Stimulated activated CD4-positive, alpha-beta T cell treated with anti-CD3 and anti-CD28 coated beads, TNF-alpha, amount 100 ng/mL, for 24 hours (primary cell): Measurements from ENCODE around the gene COG1.
A peak's percentile ranks its signal among the peaks of the same experiment; 100 is the strongest.
"Not testable (repeated sequence)": the region's sequence is repeated elsewhere in the genome, so short reads cannot be mapped to it uniquely, and the experiment has no call there.

ENCODE experiments used
- DNase-seq, 3 experiments: peaks; one replicate each; pipeline ENCODE4 v3.0.0-alpha.2; 2020; ENCODE audit warnings: low read depth in 3 of 3

COG1 gene, protein sequence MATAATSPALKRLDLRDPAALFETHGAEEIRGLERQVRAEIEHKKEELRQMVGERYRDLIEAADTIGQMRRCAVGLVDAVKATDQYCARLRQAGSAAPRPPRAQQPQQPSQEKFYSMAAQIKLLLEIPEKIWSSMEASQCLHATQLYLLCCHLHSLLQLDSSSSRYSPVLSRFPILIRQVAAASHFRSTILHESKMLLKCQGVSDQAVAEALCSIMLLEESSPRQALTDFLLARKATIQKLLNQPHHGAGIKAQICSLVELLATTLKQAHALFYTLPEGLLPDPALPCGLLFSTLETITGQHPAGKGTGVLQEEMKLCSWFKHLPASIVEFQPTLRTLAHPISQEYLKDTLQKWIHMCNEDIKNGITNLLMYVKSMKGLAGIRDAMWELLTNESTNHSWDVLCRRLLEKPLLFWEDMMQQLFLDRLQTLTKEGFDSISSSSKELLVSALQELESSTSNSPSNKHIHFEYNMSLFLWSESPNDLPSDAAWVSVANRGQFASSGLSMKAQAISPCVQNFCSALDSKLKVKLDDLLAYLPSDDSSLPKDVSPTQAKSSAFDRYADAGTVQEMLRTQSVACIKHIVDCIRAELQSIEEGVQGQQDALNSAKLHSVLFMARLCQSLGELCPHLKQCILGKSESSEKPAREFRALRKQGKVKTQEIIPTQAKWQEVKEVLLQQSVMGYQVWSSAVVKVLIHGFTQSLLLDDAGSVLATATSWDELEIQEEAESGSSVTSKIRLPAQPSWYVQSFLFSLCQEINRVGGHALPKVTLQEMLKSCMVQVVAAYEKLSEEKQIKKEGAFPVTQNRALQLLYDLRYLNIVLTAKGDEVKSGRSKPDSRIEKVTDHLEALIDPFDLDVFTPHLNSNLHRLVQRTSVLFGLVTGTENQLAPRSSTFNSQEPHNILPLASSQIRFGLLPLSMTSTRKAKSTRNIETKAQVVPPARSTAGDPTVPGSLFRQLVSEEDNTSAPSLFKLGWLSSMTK

DNA sequence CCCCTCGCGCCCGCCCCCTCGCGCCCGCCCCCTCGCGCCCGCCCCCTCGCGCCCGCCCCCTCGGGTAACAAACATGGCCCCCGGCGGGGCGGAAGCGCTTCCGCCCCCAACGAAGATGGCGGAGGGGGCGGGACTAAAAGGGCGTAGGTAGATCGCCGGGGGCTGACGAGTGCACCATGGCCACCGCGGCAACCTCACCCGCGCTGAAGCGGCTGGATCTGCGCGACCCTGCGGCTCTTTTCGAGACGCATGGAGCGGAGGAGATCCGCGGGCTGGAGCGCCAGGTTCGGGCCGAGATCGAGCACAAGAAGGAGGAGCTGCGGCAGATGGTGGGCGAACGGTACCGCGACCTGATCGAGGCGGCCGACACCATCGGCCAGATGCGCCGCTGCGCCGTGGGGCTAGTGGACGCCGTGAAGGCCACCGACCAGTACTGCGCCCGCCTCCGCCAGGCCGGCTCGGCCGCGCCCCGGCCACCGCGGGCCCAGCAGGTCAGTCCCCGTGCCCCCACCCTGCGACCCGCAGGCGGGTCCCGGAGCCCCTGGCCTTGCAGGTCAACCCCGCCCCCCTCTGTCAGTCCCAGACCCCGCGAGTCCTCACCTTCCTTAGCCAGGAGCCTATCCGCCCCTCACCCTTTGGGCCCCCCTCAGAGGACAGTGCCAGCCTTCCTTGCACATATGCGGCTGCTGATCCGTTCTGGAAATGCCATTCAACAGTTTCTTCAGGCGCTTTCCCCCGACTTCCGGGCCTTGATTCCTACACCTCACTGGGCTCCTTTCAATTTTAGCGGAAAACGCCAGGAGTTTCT lies at the start of gene COG1:
Gene COG1, plus strand, starts transcription at position 162 of the 808 bp plus-strand sequence. Its CDS starts 15 bp downstream, at position 177.
- peak; percentile 68 to 88 (median 82) for DNase-seq

DNA sequence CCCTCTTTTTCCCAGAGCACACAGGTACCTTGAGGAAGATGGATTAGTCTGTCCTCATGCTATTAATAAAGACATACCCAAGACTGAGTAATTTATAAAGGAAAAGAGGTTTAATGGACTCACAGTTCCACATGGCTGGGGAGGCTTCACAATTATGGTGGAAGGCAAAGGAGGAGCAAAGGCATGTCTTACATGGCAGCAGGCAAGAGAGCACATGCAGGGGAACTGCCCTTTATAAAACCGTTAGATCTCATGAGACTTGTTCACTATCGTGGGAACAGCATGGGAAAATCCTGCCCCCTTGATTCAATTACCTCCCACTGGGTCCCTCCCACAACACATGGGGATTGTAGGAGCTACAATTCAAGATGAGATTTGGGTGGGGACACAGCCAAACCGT lies 48.6 kb upstream of the COG1 start:
- not testable (repeated sequence) for DNase-seq

DNA sequence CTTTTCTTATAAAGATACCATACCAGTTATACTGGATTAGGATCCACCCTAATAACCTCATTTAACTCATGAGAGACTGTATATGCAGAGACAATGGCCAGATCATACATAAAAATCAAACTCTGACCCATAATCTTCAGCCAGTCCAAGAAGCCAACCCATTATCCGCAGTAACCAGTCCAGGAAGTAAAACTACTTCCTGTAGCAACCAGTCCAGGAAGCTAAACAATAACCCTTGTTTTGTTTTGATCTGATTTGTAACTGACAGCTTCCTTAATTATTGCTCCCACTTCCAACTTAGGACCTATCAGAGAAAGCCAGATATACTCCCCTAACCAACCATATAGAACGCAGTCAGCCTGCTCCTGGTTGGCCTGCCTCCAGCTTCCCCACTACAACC lies 47.2 kb upstream of the COG1 start:
- no peak for DNase-seq

DNA sequence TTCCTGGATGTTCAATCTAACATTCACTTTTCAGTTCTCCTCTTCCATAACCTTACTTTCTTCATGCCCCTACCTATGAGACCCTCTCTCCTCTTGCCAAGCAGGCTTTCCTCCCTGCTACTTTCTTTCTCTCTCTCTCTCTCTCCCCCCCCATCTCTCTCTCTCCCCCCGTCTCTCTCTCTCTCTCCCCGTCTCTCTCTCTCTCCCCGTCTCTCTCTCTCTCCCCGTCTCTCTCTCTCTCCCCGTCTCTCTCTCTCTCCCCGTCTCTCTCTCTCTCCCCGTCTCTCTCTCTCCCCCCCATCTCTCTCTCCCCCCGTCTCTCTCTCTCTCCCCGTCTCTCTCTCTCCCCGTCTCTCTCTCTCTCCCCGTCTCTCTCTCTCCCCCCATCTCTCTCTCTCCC lies 45.1 kb upstream of the COG1 start:
- not testable (repeated sequence) for DNase-seq

DNA sequence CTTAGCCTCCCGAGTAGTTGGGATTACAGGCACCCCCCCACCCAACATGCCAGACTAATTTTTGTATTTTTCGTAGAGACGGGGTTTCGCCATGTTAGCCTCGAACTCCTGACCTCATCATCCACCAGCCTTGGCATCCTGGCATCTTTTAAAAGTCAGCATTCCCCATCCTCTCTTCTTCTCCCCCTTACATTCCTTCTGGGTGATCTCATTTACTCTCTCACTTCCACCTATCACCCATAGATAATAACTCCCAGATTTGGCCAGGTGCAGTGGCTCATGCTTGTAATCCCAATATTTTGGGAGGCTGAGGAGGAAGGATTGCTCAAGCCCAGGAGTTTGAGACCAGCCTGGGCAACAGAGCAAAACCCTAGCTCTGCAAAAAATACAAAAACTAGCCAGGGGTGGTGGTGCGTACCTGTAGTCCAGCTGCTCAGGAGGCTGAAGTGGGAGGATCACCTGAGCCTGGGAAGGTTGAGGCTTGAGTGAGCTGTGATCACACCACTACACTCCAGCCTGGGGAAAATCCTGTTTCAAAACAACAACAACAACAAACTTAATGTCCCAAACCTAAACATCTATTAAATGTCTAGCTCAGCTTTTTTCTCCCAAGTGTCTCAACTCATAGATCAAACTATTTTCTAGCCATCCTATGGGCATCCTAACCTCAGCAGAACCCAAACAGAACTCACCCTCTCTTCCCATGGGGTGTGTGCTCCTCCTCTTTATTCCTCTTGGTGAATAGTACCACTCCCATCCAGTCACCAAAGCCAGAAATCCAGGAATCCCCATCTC lies 44.1 kb upstream of the COG1 start:
- no peak for DNase-seq

DNA sequence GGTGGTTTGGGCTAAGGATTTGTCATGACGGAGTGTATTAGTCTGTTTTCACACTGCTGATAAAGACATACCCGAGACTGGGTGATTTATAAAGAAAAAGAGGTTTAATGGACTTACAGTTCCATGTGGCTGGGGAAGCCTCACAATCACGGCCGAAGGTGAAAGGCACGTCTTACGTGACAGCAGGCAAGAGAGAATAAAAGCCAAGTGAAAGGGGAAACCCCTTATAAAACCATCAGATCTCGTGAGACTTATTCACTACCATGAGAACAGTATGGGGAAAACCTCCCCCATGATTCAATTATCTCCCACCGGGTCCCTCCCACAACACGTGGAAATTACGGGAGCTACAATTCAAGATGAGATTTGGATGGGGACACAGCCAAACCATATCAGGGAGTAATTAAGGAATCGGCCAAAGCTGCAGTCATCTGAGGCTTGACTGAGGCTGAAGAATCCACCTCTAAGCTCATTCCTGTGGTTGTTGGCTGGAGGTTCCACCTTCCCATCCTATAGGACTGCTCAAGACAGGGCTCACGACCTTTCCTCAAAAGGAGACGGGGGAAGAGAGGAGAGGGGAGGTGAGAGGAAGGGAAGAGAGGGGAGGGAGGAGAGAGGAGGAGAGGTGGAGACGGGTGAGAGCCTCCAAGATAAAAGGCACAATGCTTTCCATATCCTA lies 42.1 kb upstream of the COG1 start:
- DNase-seq = not testable (repeated sequence)

DNA sequence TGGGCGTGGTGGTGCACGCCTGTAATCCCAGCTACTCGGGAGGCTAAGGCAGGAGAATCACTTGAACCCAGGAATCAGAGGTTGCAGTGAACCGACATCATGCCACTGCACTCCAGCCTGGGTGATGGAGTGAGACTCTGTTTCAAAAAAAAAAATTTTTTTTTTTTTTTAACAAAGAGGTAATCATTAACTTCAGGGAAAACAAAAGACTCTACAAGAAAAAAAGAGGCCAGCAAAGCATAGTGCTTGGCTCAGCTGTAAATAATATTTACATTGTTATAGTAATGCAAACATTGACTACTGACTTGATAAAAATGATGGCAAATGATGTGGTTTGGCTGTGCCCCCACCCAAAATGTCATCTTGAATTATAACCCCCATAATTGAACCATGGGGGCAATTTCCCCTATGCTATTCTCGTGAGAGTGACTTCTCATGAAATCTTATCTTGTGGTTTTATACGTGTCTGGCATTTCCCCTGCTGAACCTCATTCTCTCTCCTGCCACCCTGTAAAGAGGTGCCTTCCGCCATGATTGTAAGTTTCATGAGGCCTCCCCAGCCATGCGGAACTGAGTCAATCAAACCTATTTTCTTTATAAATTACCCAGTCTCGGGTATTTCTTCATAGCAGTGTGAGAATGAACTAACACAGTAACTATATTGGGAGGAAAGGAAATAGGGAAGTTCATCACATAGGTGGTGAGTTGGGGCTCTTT lies 40.8 kb upstream of the COG1 start:
- no peak for DNase-seq

DNA sequence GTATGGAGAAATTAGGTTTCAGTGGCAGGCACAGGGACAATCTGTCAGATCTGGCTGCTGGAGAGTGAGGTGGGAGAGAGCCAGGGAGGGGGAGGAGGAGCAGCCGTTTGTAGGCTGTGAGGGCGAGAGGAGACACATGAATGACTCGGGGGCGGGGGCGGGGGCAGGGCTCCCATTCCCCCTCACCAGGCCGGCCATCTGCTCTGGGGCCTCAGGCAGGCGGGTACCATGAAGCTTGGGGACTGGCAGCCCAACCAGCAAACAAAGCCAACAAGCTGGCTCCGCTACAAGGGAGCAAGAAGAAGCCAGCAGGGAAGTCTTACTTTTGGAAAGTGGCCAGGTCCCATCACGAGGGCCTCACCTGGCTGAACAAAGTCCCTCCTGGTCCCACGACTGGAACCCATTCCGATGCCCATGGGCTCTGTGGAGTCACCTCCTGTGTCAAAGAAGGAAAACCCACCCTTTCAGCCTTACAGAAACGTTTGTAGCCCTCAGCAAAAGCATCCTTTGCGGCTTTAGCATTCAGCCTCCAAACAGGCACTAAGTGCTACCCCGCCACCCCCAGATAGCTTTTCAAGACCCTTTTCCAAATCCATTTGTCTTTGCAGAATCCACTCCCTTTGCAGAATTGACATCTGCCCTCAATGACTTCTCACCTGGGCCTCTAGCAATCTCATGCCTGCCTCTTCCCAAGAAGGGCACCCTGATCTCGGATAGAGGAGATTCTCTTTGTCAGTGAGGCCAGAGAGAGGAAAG lies 37.3 kb upstream of the COG1 start:
- no peak for DNase-seq

DNA sequence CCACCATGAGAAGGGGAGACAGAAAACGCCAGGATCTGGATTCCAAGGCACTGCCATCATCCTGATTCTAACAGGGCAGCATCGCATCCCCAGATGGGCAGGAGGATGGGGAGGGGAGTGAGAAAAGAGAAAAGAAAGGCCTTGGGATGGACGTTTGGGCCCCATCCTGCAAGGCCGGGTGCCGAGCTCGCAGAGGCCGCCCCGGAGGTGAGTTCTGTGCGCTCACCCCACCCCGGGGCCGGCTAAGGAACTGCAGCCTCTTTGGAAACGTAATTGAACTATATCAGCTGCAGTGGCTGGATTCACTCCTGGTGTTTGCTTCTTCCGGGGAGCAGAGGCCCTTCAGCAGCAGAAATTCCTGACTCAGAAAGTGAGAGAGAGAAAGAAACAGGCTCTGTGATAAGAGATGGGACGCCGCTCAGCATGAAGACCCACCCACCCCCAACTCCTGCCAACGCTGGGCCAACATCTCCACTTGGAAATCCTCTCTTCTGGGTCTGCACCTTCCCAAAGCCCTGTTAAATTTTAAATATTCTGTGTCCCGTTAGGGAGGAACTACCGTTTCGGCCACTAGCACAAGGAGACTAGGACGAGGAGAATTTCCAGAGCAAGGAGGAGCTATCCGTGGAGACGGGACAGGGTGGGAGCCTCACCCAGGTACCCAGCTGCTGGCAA lies 36.6 kb upstream of the COG1 start:
- peak; percentile 13 to 57 (median 32) for DNase-seq

DNA sequence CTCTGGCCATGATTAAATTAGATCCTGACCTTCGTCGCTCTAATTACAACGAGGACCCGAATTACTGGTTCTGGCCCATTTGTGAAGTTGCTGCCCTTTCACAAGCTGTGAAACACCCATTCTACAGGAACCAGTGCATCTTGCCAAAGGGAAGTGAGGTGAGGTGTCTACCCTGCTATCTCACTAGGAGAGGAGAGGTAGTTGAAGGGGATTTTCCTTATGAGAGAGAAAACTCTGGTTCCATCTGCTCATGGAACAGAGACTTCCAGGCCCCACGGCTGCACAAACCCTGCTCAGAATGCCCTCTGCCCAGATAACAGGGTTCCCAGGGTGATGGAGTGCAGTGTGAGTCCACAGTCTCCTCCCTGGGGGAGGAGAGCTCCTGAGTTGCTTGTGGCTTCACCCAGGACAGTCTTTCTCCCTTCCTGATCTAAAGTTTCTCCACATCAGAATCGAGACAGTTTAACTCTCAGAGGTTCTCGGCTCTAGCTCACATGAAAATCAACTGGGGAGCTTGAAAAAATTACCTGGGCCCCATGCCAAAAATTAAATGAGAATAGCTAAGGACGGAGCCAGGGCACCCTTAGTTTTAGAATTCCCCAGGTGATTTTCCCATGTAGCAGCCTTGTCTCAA lies 35.9 kb upstream of the COG1 start:
- no peak for DNase-seq

DNA sequence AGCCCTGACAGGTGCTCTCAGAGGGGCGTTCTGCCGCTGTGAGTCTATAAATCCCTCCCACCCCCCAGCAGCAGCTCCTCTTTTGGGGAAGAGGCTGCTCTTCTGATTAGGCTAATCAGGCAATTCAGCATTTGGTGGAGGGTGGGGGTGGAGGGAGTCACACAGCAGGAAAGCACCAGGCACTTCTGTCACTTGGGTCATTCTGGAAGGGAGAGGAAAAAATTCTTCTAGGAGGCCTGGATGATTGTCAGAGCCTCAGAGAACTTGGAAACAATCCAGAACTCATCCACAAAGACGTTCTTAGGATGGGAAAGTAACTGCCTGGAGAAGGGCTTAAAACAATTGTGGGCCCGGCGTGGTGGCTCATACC lies 35.3 kb upstream of the COG1 start:
- DNase-seq = no peak

DNA sequence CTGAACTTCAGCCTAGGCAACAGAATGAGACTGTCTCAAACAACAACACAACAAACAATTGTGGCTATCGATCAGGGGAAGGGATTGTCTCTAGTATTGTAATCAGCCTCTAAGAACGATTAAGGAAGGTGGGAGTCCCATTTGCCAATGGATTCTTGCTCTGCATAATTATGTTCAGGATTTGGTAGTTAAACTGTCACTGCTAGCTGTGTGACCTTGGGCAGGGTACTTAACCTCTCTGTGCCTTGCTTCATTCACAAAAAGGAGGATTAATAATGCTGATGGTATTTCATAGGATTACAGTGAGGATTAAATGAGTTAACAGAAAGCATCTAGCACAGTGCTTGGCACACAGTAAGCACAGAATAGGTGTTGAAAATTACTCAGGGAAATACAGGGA lies 34.7 kb upstream of the COG1 start:
- DNase-seq = no peak

DNA sequence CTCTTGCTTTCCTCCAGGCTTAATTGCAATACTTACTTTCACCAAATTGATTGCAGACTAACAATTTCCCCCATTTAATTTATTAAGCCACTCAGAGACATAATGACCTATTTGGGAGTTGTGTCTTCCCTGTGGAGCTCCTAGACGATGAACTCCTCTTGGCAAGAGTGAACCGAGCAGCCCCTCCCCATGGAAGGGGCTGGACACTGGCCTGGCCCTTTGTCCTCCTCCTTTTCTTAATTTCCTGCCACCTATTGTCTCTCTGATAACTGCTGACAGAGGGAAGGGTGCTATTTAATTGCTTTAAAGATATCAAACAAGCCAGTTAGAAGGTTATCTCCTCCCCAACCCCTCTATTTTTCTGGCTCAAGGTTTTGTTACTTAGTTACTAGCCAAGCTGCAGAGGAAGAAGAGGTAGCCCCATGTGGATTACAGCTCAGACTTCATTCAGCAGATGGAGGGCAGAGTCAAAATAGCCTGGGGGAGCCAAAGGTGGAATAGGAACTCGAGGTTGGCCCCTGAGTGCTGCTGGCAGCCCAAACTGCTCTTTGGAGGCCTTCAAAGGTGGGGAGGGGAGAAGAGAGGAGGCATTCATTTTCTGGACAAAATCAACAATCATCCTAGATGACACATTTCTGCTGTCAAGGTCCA lies 31.8 kb upstream of the COG1 start:
- no peak for DNase-seq

DNA sequence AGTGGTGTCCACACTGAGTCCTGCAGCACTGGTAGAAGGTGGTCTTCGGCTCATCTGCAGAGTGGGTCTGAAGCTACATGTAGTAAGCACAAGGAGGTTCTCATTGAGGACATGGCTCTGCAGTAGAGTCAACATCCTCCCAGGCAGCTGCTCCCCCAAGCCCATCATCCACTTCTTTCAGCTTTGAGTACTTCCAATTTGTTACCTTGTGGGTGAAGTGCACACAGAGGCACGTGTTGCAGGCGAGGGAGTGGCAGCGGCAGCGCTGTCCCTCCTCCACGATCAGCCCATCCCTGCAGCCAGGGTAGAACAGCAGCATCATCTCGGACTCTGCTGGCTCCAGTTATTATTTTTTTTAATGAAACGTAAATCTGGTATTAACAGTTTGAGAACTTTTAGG lies 29.8 kb upstream of the COG1 start:
- no peak for DNase-seq

DNA sequence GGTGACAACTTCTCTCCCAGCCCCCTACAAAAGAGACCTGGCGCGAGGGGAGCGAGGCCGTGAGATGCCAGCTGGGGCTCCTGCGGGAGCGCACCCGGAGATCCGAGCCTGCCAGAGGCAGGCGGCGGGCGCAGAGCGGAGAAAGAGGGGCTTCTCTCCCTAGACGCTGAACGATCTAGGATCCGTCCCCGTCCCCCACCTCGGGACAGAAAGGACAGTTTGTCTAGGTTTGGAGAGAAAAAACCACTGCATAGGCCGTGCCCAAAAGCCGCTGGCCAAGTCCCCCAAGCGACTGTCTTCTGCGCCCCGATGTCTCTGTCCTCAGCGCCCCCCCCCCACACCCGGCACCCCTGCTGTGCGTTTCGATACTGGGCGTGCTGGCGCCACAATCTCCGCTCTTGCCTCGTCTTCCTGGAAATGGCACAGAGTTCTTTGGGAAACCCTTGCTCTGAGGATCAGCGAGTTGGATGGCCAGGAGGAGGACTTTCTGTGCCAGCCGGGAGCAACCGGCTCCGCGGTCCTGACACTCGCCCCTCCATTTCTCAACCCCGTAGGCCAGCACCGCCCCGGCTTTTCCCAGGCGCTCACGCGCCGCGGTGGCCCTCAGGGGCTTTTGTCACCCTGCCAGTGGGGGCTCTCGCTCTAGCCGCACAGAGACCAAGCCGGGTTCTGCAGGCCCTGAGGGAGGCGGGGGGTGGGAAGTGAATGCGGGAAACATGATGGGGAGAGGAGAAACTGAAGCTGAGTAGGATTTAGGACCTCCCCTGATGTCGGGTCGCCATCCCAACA lies 27.0 kb upstream of the COG1 start:
- DNase-seq = no peak

DNA sequence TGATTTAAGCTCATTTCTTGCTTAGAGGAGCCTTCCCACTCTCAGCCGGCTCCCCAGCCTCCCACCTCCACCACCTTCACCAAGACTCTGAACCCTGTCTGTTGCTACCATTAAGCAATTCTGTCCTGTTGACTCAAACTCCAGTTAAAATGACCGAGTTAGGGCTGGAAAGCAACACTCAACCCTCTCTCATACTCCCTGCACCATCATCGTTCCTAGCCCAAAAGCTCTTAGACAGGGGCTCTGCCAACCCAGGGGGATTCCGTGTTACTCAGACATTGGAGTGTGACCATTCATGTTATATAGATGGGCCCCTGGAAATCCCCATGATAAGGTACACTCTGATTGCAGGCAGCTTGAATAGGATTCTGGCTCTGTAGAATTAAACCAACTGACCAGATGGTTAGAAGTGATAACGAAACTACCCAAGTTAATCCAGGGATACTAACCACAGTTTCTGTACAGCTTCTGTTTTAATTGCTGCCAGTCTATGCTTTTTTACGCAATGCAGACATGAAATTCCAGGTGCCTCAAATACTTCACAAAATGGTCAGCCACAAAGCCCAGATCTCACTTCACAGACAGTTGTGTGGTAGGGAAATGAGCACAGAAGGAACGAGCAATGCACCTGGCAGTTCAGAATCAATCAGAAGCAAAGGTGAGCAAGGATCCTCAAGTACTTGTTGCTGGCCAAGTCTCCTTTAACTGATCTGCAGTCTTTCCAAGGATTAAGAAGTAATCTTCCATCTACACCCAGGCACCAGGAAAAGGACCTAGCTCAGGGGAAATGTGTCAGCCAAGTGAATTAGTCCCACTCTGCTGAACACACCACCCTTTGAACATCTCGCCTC lies 25.9 kb upstream of the COG1 start:
- DNase-seq = no peak
